ENCODE measurements around the gene SLC23A3.

GRCh38 chr2:219149667-219150066 is 20.2 kb downstream of the SLC23A3 start:
- TF ChIP-seq POLR2AphosphoS5 (IDR thresholded peaks at IDR 0.05; ENCODE audit: insufficient read depth in 1 of 2, low read depth in 1 of 2) (no peak), POLR2A (IDR thresholded peaks at IDR 0.05) (no peak)
- TF ChIP-seq, protein P1, sequence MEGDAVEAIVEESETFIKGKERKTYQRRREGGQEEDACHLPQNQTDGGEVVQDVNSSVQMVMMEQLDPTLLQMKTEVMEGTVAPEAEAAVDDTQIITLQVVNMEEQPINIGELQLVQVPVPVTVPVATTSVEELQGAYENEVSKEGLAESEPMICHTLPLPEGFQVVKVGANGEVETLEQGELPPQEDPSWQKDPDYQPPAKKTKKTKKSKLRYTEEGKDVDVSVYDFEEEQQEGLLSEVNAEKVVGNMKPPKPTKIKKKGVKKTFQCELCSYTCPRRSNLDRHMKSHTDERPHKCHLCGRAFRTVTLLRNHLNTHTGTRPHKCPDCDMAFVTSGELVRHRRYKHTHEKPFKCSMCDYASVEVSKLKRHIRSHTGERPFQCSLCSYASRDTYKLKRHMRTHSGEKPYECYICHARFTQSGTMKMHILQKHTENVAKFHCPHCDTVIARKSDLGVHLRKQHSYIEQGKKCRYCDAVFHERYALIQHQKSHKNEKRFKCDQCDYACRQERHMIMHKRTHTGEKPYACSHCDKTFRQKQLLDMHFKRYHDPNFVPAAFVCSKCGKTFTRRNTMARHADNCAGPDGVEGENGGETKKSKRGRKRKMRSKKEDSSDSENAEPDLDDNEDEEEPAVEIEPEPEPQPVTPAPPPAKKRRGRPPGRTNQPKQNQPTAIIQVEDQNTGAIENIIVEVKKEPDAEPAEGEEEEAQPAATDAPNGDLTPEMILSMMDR (IDR thresholded peaks at IDR 0.05) = no peak
